ENCODE results near the gene PDE9A.

Gene PDE9A

DNA sequence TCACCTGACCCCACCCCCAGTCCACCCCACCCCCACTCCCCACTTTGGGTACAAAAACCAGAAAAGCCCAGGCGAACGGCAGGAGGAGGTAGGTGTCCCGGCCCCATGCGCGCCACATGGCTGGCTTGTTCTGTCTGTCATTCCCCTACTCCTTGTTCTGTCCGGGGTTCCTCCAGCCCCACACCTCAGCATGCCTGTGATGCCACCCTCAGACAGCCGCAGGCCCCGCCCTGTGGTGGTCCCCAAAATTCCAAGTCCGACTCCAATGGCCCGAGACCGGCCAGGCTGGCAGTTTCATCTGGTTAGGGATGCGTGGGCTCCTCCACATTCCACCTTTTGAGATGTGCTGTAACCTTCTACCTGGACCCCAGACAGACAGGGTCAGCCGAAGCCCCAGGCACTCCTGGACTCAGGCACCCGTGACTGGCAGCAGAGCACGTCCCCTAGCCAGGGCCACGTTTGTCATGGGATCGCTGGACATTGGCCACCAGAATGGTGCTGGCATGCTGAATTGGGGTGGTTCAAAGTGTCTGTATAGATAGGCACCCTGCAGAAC is 131.6 kb downstream of the PDE9A start:
- TF ChIP-seq CTCF (IDR thresholded peaks at IDR 0.05; ENCODE audit: extremely low read depth, insufficient read depth, missing control alignments): no peak
- in situ Hi-C loops (cut with MboI; ENCODE audit: low pct_unique_long_range_greater_than_20kb, low sequenced_read_pairs, unreplicated experiment): no loop called here
- DNase-seq (ENCODE audit: low spot score): no peak

DNA sequence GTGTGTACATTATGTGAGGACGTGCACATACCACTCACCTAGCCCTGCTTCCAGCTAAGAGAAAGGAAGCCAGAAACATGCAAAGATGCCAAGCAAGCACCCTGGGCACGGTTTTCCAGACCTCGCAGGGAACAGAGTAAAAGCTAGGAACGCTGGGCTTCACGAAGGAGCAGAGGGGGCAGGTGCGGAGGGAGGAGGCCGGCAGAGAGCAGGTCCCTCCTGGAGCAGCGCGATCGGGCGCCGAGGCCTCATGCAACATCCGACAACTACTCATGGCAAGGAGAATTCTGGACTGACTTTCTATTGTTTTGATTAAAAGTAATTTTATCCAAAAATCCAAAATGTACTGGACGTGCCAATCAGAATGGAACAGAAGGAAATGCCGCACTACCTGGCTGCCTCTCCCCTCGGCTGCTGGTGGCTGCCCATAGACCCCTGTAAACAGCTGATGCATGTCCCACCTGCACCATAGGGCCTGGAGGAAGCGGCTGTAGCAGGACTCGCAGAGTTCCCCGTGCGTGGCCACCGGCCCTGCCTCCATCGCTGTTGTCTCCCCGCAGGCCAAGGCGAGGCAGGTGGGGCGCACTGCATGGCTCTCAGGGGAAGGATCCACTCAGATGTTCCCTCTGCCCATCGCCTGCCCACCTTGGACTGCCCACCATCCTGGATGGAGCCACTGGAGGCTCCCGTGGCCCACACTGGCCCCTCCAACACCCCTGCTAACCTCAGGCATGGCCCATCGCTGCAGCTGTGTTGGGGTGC is 132.4 kb downstream of the PDE9A start:
- in situ Hi-C loops (cut with MboI; ENCODE audit: low pct_unique_long_range_greater_than_20kb, low sequenced_read_pairs, unreplicated experiment): no loop called here
- TF ChIP-seq CTCF (IDR thresholded peaks at IDR 0.05; ENCODE audit: extremely low read depth, insufficient read depth, missing control alignments): no peak
- DNase-seq (ENCODE audit: low spot score): no peak

DNA sequence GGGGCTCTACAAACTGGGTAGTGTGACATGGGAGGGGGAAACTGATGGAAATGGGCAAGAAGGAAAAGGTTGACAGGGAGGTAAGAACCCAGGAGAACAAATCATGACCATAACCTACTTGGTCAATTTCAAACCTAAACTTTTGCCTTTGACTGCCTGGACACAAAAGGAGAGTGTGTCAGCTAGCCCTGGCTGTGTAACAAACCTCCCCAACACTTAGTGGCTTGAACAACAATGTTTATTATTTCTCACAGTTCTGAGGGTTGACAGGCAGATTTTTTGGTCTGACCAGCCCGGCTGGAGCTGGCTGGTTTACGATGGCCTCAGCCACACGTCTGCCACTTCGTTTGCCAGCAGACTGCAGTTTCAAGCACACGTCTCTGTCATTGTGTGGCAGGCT is 133.5 kb downstream of the PDE9A start:
- TF ChIP-seq CTCF (IDR thresholded peaks at IDR 0.05; ENCODE audit: extremely low read depth, insufficient read depth, missing control alignments): no peak
- DNase-seq (ENCODE audit: low spot score): no peak
- in situ Hi-C loops (cut with MboI; ENCODE audit: low pct_unique_long_range_greater_than_20kb, low sequenced_read_pairs, unreplicated experiment): no loop called here

DNA sequence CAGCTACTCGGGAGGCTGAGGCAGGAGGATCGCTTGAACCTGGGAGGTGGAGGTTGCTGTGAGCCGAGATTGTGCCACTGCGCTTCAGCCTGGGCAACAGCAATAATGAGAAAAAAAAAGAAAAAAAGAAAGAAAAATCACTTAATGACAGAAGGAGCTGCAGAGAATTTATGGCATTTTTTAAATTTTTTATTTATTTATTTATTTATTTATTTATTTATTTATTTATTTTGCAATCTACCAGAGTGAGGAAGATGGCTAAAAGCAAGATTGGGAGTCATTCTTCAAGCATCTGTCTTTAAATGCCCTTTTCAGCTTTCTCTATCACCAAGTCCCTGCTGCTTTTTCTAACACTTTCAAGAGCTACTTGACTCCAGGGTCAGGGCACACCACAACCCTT is 134.2 kb downstream of the PDE9A start:
- no peak for DNase-seq (ENCODE audit: low spot score)
- TF ChIP-seq CTCF (IDR thresholded peaks at IDR 0.05; ENCODE audit: extremely low read depth, insufficient read depth, missing control alignments): no peak
- in situ Hi-C loops (cut with MboI; ENCODE audit: low pct_unique_long_range_greater_than_20kb, low sequenced_read_pairs, unreplicated experiment): no loop called here

- no peak for DNase-seq (ENCODE audit: low spot score)
- in situ Hi-C loops (cut with MboI; ENCODE audit: low pct_unique_long_range_greater_than_20kb, low sequenced_read_pairs, unreplicated experiment): no loop called here
- TF ChIP-seq CTCF (IDR thresholded peaks at IDR 0.05; ENCODE audit: extremely low read depth, insufficient read depth, missing control alignments): no peak
Observed at GRCh38 chr21:42790520-42791065, 137.2 kb downstream of the PDE9A start.

DNA sequence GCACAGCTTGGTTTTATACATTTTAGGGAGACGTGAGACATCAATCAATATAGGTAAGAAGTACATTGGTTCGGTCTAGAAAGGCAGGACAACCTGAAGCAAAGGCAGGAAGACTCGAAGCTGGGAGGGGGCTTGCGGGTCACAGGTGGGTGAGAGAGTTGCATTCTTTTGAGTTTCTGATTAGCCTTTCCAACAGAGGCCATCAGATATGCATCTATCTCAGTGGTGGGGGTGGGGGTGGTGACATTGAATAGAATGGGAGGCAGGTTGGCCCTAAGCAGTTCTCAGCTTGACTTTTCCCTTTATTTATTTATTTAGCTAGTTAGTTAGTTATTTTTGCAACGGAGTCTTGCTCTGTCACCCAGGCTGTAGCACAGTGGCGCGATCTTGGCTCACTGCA is 140.4 kb downstream of the PDE9A start:
- TF ChIP-seq CTCF (IDR thresholded peaks at IDR 0.05; ENCODE audit: extremely low read depth, insufficient read depth, missing control alignments): no peak
- in situ Hi-C loops (cut with MboI; ENCODE audit: low pct_unique_long_range_greater_than_20kb, low sequenced_read_pairs, unreplicated experiment): no loop called here
- DNase-seq (ENCODE audit: low spot score): no peak
